ENCODE data around the gene CISH.

The CISH gene

GRCh38 chr3:50658416-50658815 is 46.8 kb upstream of the CISH start:
- H3K27me3 ChIP-seq (ENCODE audit: control insufficient read depth, low read length), result no peaks in the 10 kb centered on the region
- H4K20me1 ChIP-seq (ENCODE audit: control insufficient read depth, insufficient read depth, low read depth, low read length), result no peaks in the 10 kb centered on the region
- no peaks in the 10 kb centered on the region for H3K4me1 ChIP-seq (ENCODE audit: control insufficient read depth, low read length)
- H3K9me3 ChIP-seq (ENCODE audit: control insufficient read depth, insufficient read depth, low read length), result no peaks in the 10 kb centered on the region
- H3K36me3 ChIP-seq (ENCODE audit: control insufficient read depth, low read length), result no peaks in the 10 kb centered on the region
- H3K27ac ChIP-seq (ENCODE audit: low read depth, low read length), result no peak overlapping the region
- no peak for TF ChIP-seq CTCF (IDR thresholded peaks at IDR 0.05; ENCODE audit: low read depth, low read length, poor library complexity, severe bottlenecking)
- no peak for TF ChIP-seq EZH2phosphoT487 (IDR thresholded peaks at IDR 0.05; ENCODE audit: borderline replicate concordance, low read length)
- H3K4me2 ChIP-seq (ENCODE audit: low read length), result no peak overlapping the region
- no peaks in the 10 kb centered on the region for H3K79me2 ChIP-seq (ENCODE audit: control insufficient read depth, low read length)
- no peak overlapping the region for H3K4me3 ChIP-seq (ENCODE audit: low read length)
- H3F3A ChIP-seq (ENCODE audit: control insufficient read depth, insufficient read depth), result no peaks in the 10 kb centered on the region
- H3K9me2 ChIP-seq (replicated peaks; ENCODE audit: control insufficient read depth, low read length), result no peaks in the 10 kb centered on the region

- H3K79me2 ChIP-seq (ENCODE audit: control insufficient read depth, low read length), result no peaks in the 10 kb centered on the region
- no peak overlapping the region for H3K27ac ChIP-seq (ENCODE audit: low read depth, low read length)
- H3K9me2 ChIP-seq (replicated peaks; ENCODE audit: control insufficient read depth, low read length), result no peaks in the 10 kb centered on the region
- no peaks in the 10 kb centered on the region for H3K27me3 ChIP-seq (ENCODE audit: control insufficient read depth, low read length)
- TF ChIP-seq EZH2phosphoT487 (IDR thresholded peaks at IDR 0.05; ENCODE audit: borderline replicate concordance, low read length), result no peak
- TF ChIP-seq CTCF (IDR thresholded peaks at IDR 0.05; ENCODE audit: low read depth, low read length, poor library complexity, severe bottlenecking), result no peak
- H3K4me1 ChIP-seq (ENCODE audit: control insufficient read depth, low read length), result no peaks in the 10 kb centered on the region
- no peaks in the 10 kb centered on the region for H3K36me3 ChIP-seq (ENCODE audit: control insufficient read depth, low read length)
- no peaks in the 10 kb centered on the region for H4K20me1 ChIP-seq (ENCODE audit: control insufficient read depth, insufficient read depth, low read depth, low read length)
- H3F3A ChIP-seq (ENCODE audit: control insufficient read depth, insufficient read depth), result no peaks in the 10 kb centered on the region
- no peak overlapping the region for H3K4me3 ChIP-seq (ENCODE audit: low read length)
- no peak overlapping the region for H3K4me2 ChIP-seq (ENCODE audit: low read length)
- no peaks in the 10 kb centered on the region for H3K9me3 ChIP-seq (ENCODE audit: control insufficient read depth, insufficient read depth, low read length)
Measured at GRCh38 chr3:50657816-50658215, 46.2 kb upstream of the CISH start.

- H3K4me3 ChIP-seq (ENCODE audit: low read length), result no peak overlapping the region
- no peaks in the 10 kb centered on the region for H3K9me2 ChIP-seq (replicated peaks; ENCODE audit: control insufficient read depth, low read length)
- TF ChIP-seq EZH2phosphoT487 (IDR thresholded peaks at IDR 0.05; ENCODE audit: borderline replicate concordance, low read length), result no peak
- no peak for TF ChIP-seq CTCF (IDR thresholded peaks at IDR 0.05; ENCODE audit: low read depth, low read length, poor library complexity, severe bottlenecking)
- no peaks in the 10 kb centered on the region for H3F3A ChIP-seq (ENCODE audit: control insufficient read depth, insufficient read depth)
- H4K20me1 ChIP-seq (ENCODE audit: control insufficient read depth, insufficient read depth, low read depth, low read length), result no peaks in the 10 kb centered on the region
- no peaks in the 10 kb centered on the region for H3K79me2 ChIP-seq (ENCODE audit: control insufficient read depth, low read length)
- H3K4me1 ChIP-seq (ENCODE audit: control insufficient read depth, low read length), result no peaks in the 10 kb centered on the region
- H3K27me3 ChIP-seq (ENCODE audit: control insufficient read depth, low read length), result no peaks in the 10 kb centered on the region
- no peak overlapping the region for H3K4me2 ChIP-seq (ENCODE audit: low read length)
- H3K9me3 ChIP-seq (ENCODE audit: control insufficient read depth, insufficient read depth, low read length), result no peaks in the 10 kb centered on the region
- H3K27ac ChIP-seq (ENCODE audit: low read depth, low read length), result no peak overlapping the region
- H3K36me3 ChIP-seq (ENCODE audit: control insufficient read depth, low read length), result no peaks in the 10 kb centered on the region
Measured at GRCh38 chr3:50657407-50657806, 45.8 kb upstream of the CISH start.

Data from DOHH2 (cell line).